H1 (cell line): Measurements from ENCODE around the gene LMNA. TPM values are rescaled to one million over a fixed set of nuclear protein-coding genes. Genes with fewer than 3 reads are reported as not detected.

Source experiments
- CTCF ChIA-PET: fragments of 300-600 bp; sonication (Branson Sonifier 250); formaldehyde crosslinking; loops from one replicate; lab custom pipeline; 2021; ENCODE audit not compliant: partially characterized antibody; lab: Charles Lee
- POLR2A ChIA-PET: fragments of 300-600 bp; sonication (Branson Sonifier 250); formaldehyde crosslinking; loops from one replicate; lab custom pipeline; 2021; ENCODE audit warnings: inconsistent platforms; ENCODE audit not compliant: partially characterized antibody; lab: Charles Lee
- DNase-seq, 2 experiments: peaks; one replicate each; pipeline versions ENCODE4 v3.0.0 to v3.0.0-alpha.2; 2010 to 2022; ENCODE audit warnings: low spot score in 2 of 2, low read depth in 1 of 2, mixed read lengths in 1 of 2
- FAIRE-seq: peaks from 2 replicates; lab custom pipeline; 2011; peaks lifted over from hg19 to GRCh38; lab: Jason Lieb, UNC
- H2AFZ ChIP-seq: 2 replicates; pipeline ENCODE4 v1.8.1; 2012; ENCODE audit warnings: low read length, inconsistent platforms
- H2AK5ac ChIP-seq: 2 replicates; pipeline ENCODE4 v1.6.1; 2013; ENCODE audit warnings: low read depth, low read length
- H2BK120ac ChIP-seq: replicated peaks from 2 replicates; pipeline ENCODE3; 2013; ENCODE audit warnings: low read depth, low read length, inconsistent platforms
- H2BK12ac ChIP-seq: 2 replicates; pipeline ENCODE4 v1.6.1; 2013; ENCODE audit warnings: low read depth, low read length
- H2BK15ac ChIP-seq: 2 replicates; pipeline ENCODE4 v1.6.1; 2013; ENCODE audit warnings: low read length
- H2BK20ac ChIP-seq: 2 replicates; pipeline ENCODE4 v1.6.1; 2013; ENCODE audit warnings: low read length
- H2BK5ac ChIP-seq: 2 replicates; pipeline ENCODE4 v1.6.1; 2013; ENCODE audit warnings: low read depth, low read length
- H3K14ac ChIP-seq: 2 replicates; pipeline ENCODE4 v1.6.1; 2013; ENCODE audit warnings: inconsistent platforms; ENCODE audit not compliant: insufficient read length
- H3K18ac ChIP-seq: 2 replicates; pipeline ENCODE4 v1.6.1; 2013; ENCODE audit warnings: low read length; ENCODE audit errors: extremely low read depth
- H3K23ac ChIP-seq: 2 replicates; pipeline ENCODE4 v1.6.1; 2013; ENCODE audit warnings: inconsistent platforms; ENCODE audit not compliant: insufficient read length
- H3K23me2 ChIP-seq: 2 replicates; pipeline ENCODE4 v1.6.1; 2013; ENCODE audit warnings: low read depth, low read length
- H3K27ac ChIP-seq: 2 replicates; pipeline ENCODE4 v1.6.1; 2011; ENCODE audit warnings: low read depth, low read length, inconsistent platforms
- H3K27me3 ChIP-seq, 4 experiments: replicated peaks in 1 of 4; 1 replicate in 1 of 4; 2 replicates in 3 of 4; pipeline versions ENCODE4 v1.6.1 to v1.8.1; 2011 to 2013; ENCODE audit warnings: low read length in 3 of 4, mild to moderate bottlenecking in 3 of 4, inconsistent platforms in 2 of 4, mixed read lengths in 2 of 4, moderate library complexity in 1 of 4; ENCODE audit not compliant: control insufficient read depth in 3 of 4, insufficient read depth in 3 of 4; ENCODE audit errors: extremely low read depth in 1 of 4
- H3K36me3 ChIP-seq, 4 experiments: 2 replicates each; pipeline versions ENCODE4 v1.6.1 to v1.8.1; 2011 to 2013; ENCODE audit warnings: mild to moderate bottlenecking in 4 of 4, low read length in 3 of 4, moderate library complexity in 2 of 4, control low read depth in 1 of 4, inconsistent platforms in 1 of 4; ENCODE audit not compliant: insufficient read depth in 4 of 4, control insufficient read depth in 2 of 4
- H3K4ac ChIP-seq: replicated peaks from 2 replicates; pipeline ENCODE3; 2013; ENCODE audit warnings: low read length, low read depth, mixed read lengths, inconsistent platforms; ENCODE audit not compliant: insufficient read length
- H3K4me1 ChIP-seq, 4 experiments: replicated peaks in 1 of 4; 1 replicate in 1 of 4; 2 replicates in 3 of 4; pipeline versions ENCODE4 v1.6.1 to v1.8.1; 2011 to 2013; ENCODE audit warnings: low read length in 3 of 4, inconsistent platforms in 2 of 4, mixed read lengths in 1 of 4; ENCODE audit not compliant: insufficient read depth in 4 of 4, control insufficient read depth in 3 of 4
- H3K4me2 ChIP-seq, 2 experiments: 2 replicates each; pipeline versions ENCODE4 v1.6.1 to v1.8.1; 2011 to 2013; ENCODE audit warnings: low read depth in 2 of 2, low read length in 2 of 2, control low read depth in 1 of 2, inconsistent platforms in 1 of 2, mild to moderate bottlenecking in 1 of 2; ENCODE audit not compliant: insufficient read depth in 1 of 2
- H3K4me3 ChIP-seq, 4 experiments: fragments of 200-600, 300-600 bp in 1 of 4; sonication (generic), shearing (Covaris generic), sonication (Bioruptor Twin) in 1 of 4; 2 replicates each; pipeline versions ENCODE4 v1.5.1 to v1.8.1; 2011 to 2016; ENCODE audit warnings: low read length in 4 of 4, low read depth in 3 of 4, control low read depth in 2 of 4, inconsistent platforms in 2 of 4, mild to moderate bottlenecking in 2 of 4, mixed read lengths in 1 of 4, moderate library complexity in 1 of 4; ENCODE audit not compliant: insufficient read depth in 2 of 4; ENCODE audit errors: extremely low read depth in 1 of 4
- H3K56ac ChIP-seq: replicated peaks from 2 replicates; pipeline ENCODE3; 2013; ENCODE audit warnings: low read depth, mild to moderate bottlenecking, mixed read lengths, low read length, inconsistent platforms; ENCODE audit not compliant: insufficient read length
- H3K79me1 ChIP-seq: 2 replicates; pipeline ENCODE4 v1.6.1; 2013; ENCODE audit warnings: low read depth, low read length, control low read depth
- H3K79me2 ChIP-seq, 2 experiments: 2 replicates each; pipeline versions ENCODE4 v1.6.1 to v1.8.1; 2012 to 2013; ENCODE audit warnings: low read length in 2 of 2, mild to moderate bottlenecking in 2 of 2, inconsistent platforms in 1 of 2; ENCODE audit not compliant: insufficient read depth in 2 of 2, control insufficient read depth in 1 of 2
- H3K9ac ChIP-seq, 4 experiments: replicated peaks in 1 of 4; 1 replicate in 1 of 4; 2 replicates in 3 of 4; pipeline versions ENCODE4 v1.6.1 to v1.8.1; 2011 to 2013; ENCODE audit warnings: low read depth in 3 of 4, low read length in 3 of 4, control low read depth in 2 of 4, mild to moderate bottlenecking in 2 of 4, moderate library complexity in 2 of 4, inconsistent platforms in 1 of 4; ENCODE audit errors: extremely low read depth in 1 of 4
- H3K9me3 ChIP-seq, 2 experiments: 2 replicates each; pipeline versions ENCODE4 v1.6.1 to v1.8.1; 2012 to 2013; ENCODE audit warnings: mild to moderate bottlenecking in 2 of 2, moderate library complexity in 2 of 2, control low read depth in 1 of 2, inconsistent platforms in 1 of 2, low read depth in 1 of 2, low read length in 1 of 2, mixed read lengths in 1 of 2; ENCODE audit not compliant: insufficient read depth in 2 of 2
- H4K20me1 ChIP-seq, 2 experiments: replicated peaks in 1 of 2; 2 replicates each; pipeline versions ENCODE3 to v1.8.1; 2011 to 2013; ENCODE audit warnings: inconsistent platforms in 2 of 2, low read length in 2 of 2, mild to moderate bottlenecking in 1 of 2; ENCODE audit not compliant: insufficient read depth in 2 of 2, control insufficient read depth in 1 of 2
- H4K5ac ChIP-seq: 2 replicates; pipeline ENCODE4 v1.6.1; 2013; ENCODE audit warnings: low read length, low read depth, mixed read lengths, inconsistent platforms; ENCODE audit not compliant: insufficient read length
- H4K8ac ChIP-seq: 2 replicates; pipeline ENCODE4 v1.8.0; 2013; ENCODE audit warnings: mild to moderate bottlenecking, moderate library complexity, low read length, inconsistent platforms; ENCODE audit not compliant: insufficient read depth; ENCODE audit errors: extremely low read depth
- H4K91ac ChIP-seq: replicated peaks from 2 replicates; pipeline ENCODE3; 2013; ENCODE audit warnings: low read length, mixed read lengths, inconsistent platforms; ENCODE audit not compliant: insufficient read length
- WGBS, 2 experiments: shearing (Covaris generic) in 1 of 2; methylation state at CpG; one replicate each; pipeline versions ENCODE4 v1.1.6 to v1.1.7; 2013 to 2015; ENCODE audit warnings: low lambda C conversion rate in 2 of 2, mixed read lengths in 2 of 2, inconsistent platforms in 1 of 2, low coverage in 1 of 2, missing lambda C conversion rate in 1 of 2; ENCODE audit not compliant: insufficient replicate concordance in 2 of 2, insufficient coverage in 1 of 2, insufficient read length in 1 of 2; ENCODE audit errors: extremely low coverage in 1 of 2, missing lambda C conversion rate in 1 of 2; 5-methylcytosine and 5-hydroxymethylcytosine counted together
- polyA plus RNA-seq, 7 experiments: library from polyadenylated mRNA; depleted of rRNA in 3 of 7; stranded (reverse) in 5 of 7; unstranded in 2 of 7; fragments of >200 nt in 5 of 7; fragments of 200-250 nt in 2 of 7; gene quantifications; 1 replicate in 5 of 7; 2 replicates in 1 of 7; 4 replicates in 1 of 7; pipeline versions ENCODE4 v1.2.1 to v1.2.3, GENCODE V29; 2011 to 2013; ENCODE audit warnings: missing spikeins in 2 of 7, mixed read lengths in 2 of 7
- total RNA-seq: library from RNA; stranded (reverse); fragmentation: NEBNext Ultra II Directional; extraction: Animal tissue kit (Norgen Biotek cat#: 25700); gene quantifications from 2 replicates; pipeline ENCODE4 v1.2.1, GENCODE V29; 2021
- TF ChIP-seq, protein P1 (sequence below): IDR thresholded peaks from 2 replicates; pipeline ENCODE4 v1.6.1; 2011; ENCODE audit warnings: low read length, improper control_type of control experiment

LMNA gene
- total and polyA plus RNA-seq, 2 of the 8 experiments (the other 6 are each of a cell fraction or from before 2014, with no cell fraction given) = 25.8 to 46.8 TPM

DNA sequence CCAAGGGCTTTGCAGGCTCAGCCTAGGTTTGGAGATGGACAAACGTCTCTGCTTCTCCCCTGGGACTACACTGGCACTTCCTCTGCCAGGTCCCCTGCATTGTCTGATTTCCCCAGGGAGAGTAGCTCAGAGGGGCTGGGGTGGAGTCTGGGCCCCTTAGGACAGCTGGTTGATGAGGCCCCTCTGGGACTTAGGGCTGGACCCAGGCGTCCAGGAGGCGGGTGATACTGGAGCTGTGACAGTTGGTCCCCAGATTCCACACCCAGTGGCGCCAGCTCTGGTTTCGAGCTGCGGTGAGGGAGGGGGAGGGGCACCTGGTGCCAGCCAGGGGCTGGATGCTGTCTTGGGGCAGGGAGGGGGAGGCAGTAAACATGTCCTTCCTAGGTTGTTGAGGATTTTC is 24.8 kb upstream of the LMNA start:
- H3K27ac ChIP-seq = no peak overlapping the region
- H3K56ac ChIP-seq = no peak overlapping the region
- no peak overlapping the region for H2BK15ac ChIP-seq
- no peak overlapping the region for H2AFZ ChIP-seq
- peaks cover 8 to 14% of the 10 kb centered on the region in 2 experiments for H4K20me1 ChIP-seq
- no peak overlapping the region for H2BK20ac ChIP-seq
- no peak overlapping the region for H3K23ac ChIP-seq
- H3K79me1 ChIP-seq = peaks cover 2% of the 10 kb centered on the region; the same call in 1 of the 2 replicates
- 72% methylated on average over 6 of the region's 6 CpGs; no CpG with 5 or more reads in 1 of the 2 experiments for WGBS, 2 experiments
- peaks cover 0 to 21% of the 10 kb centered on the region in 2 experiments; a peak in 3 of 4 replicates for H3K79me2 ChIP-seq
- H2AK5ac ChIP-seq = peak overlapping the region; percentile 19; the same call in 1 of the 2 replicates
- TF ChIP-seq, protein P1, sequence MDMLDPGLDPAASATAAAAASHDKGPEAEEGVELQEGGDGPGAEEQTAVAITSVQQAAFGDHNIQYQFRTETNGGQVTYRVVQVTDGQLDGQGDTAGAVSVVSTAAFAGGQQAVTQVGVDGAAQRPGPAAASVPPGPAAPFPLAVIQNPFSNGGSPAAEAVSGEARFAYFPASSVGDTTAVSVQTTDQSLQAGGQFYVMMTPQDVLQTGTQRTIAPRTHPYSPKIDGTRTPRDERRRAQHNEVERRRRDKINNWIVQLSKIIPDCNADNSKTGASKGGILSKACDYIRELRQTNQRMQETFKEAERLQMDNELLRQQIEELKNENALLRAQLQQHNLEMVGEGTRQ = no peak
- H4K8ac ChIP-seq = no peak overlapping the region
- no peak overlapping the region for H3K4me2 ChIP-seq
- H3K23me2 ChIP-seq = no peaks in the 10 kb centered on the region
- peaks cover 0 to 4% (median under 1%) of the 10 kb centered on the region in 4 experiments; a peak in 2 of 8 replicates for H3K36me3 ChIP-seq
- ChIA-PET CTCF (interaction anchor here (0.6 to 29.5 kb wide), 13 partner anchors 12 to 136 kb away, joined by 3 to 1994 read pairs (median 4); partner anchors contain the start of genes LMNA and SSR2), POLR2A (interaction anchor here (2.4 to 29.6 kb wide), 2 partner anchors 17 to 35 kb away, joined by 7 to 763 read pairs; partner anchors contain the start of gene LMNA)
- H3K18ac ChIP-seq = no peak overlapping the region; the same call in none of the 2 replicates
- FAIRE-seq = no peak
- H4K5ac ChIP-seq = no peak overlapping the region
- peaks cover 2 to 10% (median 7%) of the 10 kb centered on the region in 4 experiments for H3K4me1 ChIP-seq
- no peak overlapping the region; the same call in 1 of the 2 replicates for H2BK12ac ChIP-seq
- no peak overlapping the region for H2BK5ac ChIP-seq
- H4K91ac ChIP-seq = no peak overlapping the region
- no peak overlapping the region for H3K4ac ChIP-seq
- DNase-seq = no peak
- H3K9ac ChIP-seq = no peak overlapping the region
- no peak overlapping the region for H2BK120ac ChIP-seq
- no peak overlapping the region for H3K14ac ChIP-seq
- no peaks in the 10 kb centered on the region for H3K9me3 ChIP-seq
- no peaks in the 10 kb centered on the region for H3K27me3 ChIP-seq
- H3K4me3 ChIP-seq = no peak overlapping the region
